IMR-90 (cell line): ENCODE data around the gene RASSF9. TPM values are rescaled to one million over a fixed set of nuclear protein-coding genes. Genes with fewer than 3 reads are reported as not detected.

Experiments used
- ATAC-seq: fragments of 200-7000 bp; cut with Tn5 transposase; 2 replicates; pipeline ENCODE4 v1.9.1; 2020; ENCODE audit warnings: low read depth, mild to moderate bottlenecking, moderate library complexity
- BruUV-seq: library from RNA; stranded (reverse); fragments of 400-500 nt; replicated peaks from 2 replicates; lab custom pipeline; 2021; lab: Mats Ljungman, UMichigan
- CTCF ChIA-PET: fragments of 300-600 bp; formaldehyde crosslinking; extraction: SDS; loops from one replicate; lab custom pipeline; 2021; ENCODE audit warnings: antibody characterized with exemption; lab: Yijun Ruan, JAX
- POLR2A ChIA-PET: fragments of 300-600 bp; sonication (Branson Sonifier 250); formaldehyde crosslinking; loops from one replicate; lab custom pipeline; 2022; ENCODE audit warnings: antibody characterized with exemption; ENCODE audit not compliant: unreplicated experiment; lab: Charles Lee
- DNase-seq: peaks from one replicate; pipeline ENCODE4 v3.0.0; 2013
- H2AFZ ChIP-seq: replicated peaks from 2 replicates; pipeline ENCODE3; 2013; ENCODE audit warnings: low read length, mild to moderate bottlenecking; ENCODE audit not compliant: poor library complexity
- H2AK5ac ChIP-seq: 2 replicates; pipeline ENCODE4 v1.6.1; 2013; ENCODE audit warnings: low read depth, low read length, inconsistent platforms
- H2AK9ac ChIP-seq: replicated peaks from 2 replicates; pipeline ENCODE3; 2013; ENCODE audit warnings: mild to moderate bottlenecking, low read depth, low read length, moderate library complexity; ENCODE audit not compliant: poor library complexity
- H2BK120ac ChIP-seq: 2 replicates; pipeline ENCODE4 v1.6.1; 2013; ENCODE audit warnings: low read depth, low read length, inconsistent platforms
- H2BK15ac ChIP-seq: 3 replicates; pipeline ENCODE4 v1.6.1; 2013; ENCODE audit warnings: low read depth, low read length, inconsistent platforms
- H2BK20ac ChIP-seq: 2 replicates; pipeline ENCODE4 v1.6.1; 2013; ENCODE audit warnings: low read depth, mild to moderate bottlenecking, inconsistent platforms, low read length, moderate library complexity
- H2BK5ac ChIP-seq: 2 replicates; pipeline ENCODE4 v1.6.1; 2013; ENCODE audit warnings: mild to moderate bottlenecking, low read depth, low read length, inconsistent platforms; ENCODE audit not compliant: poor library complexity, severe bottlenecking
- H3K14ac ChIP-seq: replicated peaks from 2 replicates; pipeline ENCODE4 v1.6.1; 2013; ENCODE audit warnings: low read depth, low read length, inconsistent platforms
- H3K18ac ChIP-seq: 2 replicates; pipeline ENCODE4 v1.6.1; 2013; ENCODE audit warnings: low read depth, low read length, control low read depth
- H3K23ac ChIP-seq: 2 replicates; pipeline ENCODE4 v1.6.1; 2013; ENCODE audit warnings: low read depth, low read length, inconsistent platforms
- H3K27ac ChIP-seq: 2 replicates; pipeline ENCODE4 v1.5.1; 2013; ENCODE audit warnings: mild to moderate bottlenecking, control low read depth, low read length; ENCODE audit not compliant: insufficient read depth
- H3K27me3 ChIP-seq: 2 replicates; pipeline ENCODE4 v1.6.1; 2013; ENCODE audit warnings: low read length; ENCODE audit not compliant: control insufficient read depth, insufficient read depth
- H3K36me3 ChIP-seq: 2 replicates; pipeline ENCODE4 v1.6.1; 2013; ENCODE audit warnings: low read length, mixed read lengths; ENCODE audit not compliant: control insufficient read depth, insufficient read depth
- H3K4ac ChIP-seq: 2 replicates; pipeline ENCODE4 v1.6.1; 2013; ENCODE audit warnings: low read depth, low read length, inconsistent platforms
- H3K4me1 ChIP-seq: 2 replicates; pipeline ENCODE4 v1.6.1; 2013; ENCODE audit warnings: low read length, mixed read lengths; ENCODE audit not compliant: control insufficient read depth, insufficient read depth
- H3K4me2 ChIP-seq: 2 replicates; pipeline ENCODE4 v1.6.1; 2013; ENCODE audit warnings: low read depth, mild to moderate bottlenecking, control low read depth, low read length, moderate library complexity
- H3K4me3 ChIP-seq: 2 replicates; pipeline ENCODE4 v1.5.1; 2013; ENCODE audit warnings: low read depth, mild to moderate bottlenecking, control low read depth, low read length, moderate library complexity; ENCODE audit not compliant: insufficient read depth
- H3K56ac ChIP-seq: 2 replicates; pipeline ENCODE4 v1.6.1; 2013; ENCODE audit warnings: low read length, inconsistent platforms; ENCODE audit not compliant: insufficient read depth; ENCODE audit errors: extremely low read depth
- H3K79me1 ChIP-seq, 2 experiments: 2 replicates each; pipeline ENCODE4 v1.6.1; 2013; ENCODE audit warnings: low read length in 2 of 2, inconsistent platforms in 1 of 2, low read depth in 1 of 2
- H3K9ac ChIP-seq: 2 replicates; pipeline ENCODE4 v1.6.1; 2013; ENCODE audit warnings: low read depth, low read length, control low read depth
- H3K9me1 ChIP-seq: 2 replicates; pipeline ENCODE4 v1.6.1; 2013; ENCODE audit warnings: low read length, inconsistent platforms; ENCODE audit not compliant: insufficient read depth
- H3K9me3 ChIP-seq: 2 replicates; pipeline ENCODE4 v1.6.1; 2013; ENCODE audit warnings: low read length; ENCODE audit not compliant: control insufficient read depth, insufficient read depth
- H4K20me1 ChIP-seq: 2 replicates; pipeline ENCODE4 v1.6.1; 2013; ENCODE audit warnings: low read length, inconsistent platforms; ENCODE audit not compliant: insufficient read depth
- H4K5ac ChIP-seq: 2 replicates; pipeline ENCODE4 v1.6.1; 2013; ENCODE audit warnings: mild to moderate bottlenecking, low read depth, low read length, control low read depth
- H4K8ac ChIP-seq, 2 experiments: 2 replicates each; pipeline ENCODE4 v1.6.1; 2013; ENCODE audit warnings: low read depth in 2 of 2, low read length in 2 of 2, control low read depth in 1 of 2, inconsistent platforms in 1 of 2
- H4K91ac ChIP-seq: 2 replicates; pipeline ENCODE4 v1.6.1; 2013; ENCODE audit warnings: low read depth, low read length, inconsistent platforms; ENCODE audit not compliant: insufficient read depth
- BHLHE40 ChIP-seq: fragments of 150-350 bp; IDR thresholded peaks from 2 replicates; pipeline ENCODE4 v1.6.1; 2016; ENCODE audit warnings: mild to moderate bottlenecking, low read depth, low read length
- NFE2L2 ChIP-seq: fragments of 150-350 bp; IDR thresholded peaks from 2 replicates; pipeline ENCODE4 v1.6.1; 2016; ENCODE audit warnings: low read depth, mild to moderate bottlenecking, low read length
- WGBS, 2 experiments: methylation state at CpG; one replicate each; pipeline versions ENCODE4 v1.1.5 to v1.1.7; 2013; ENCODE audit warnings: missing lambda C conversion rate in 2 of 2; ENCODE audit not compliant: insufficient read length in 1 of 2; ENCODE audit errors: extremely low coverage in 2 of 2; 5-methylcytosine and 5-hydroxymethylcytosine counted together
- dilution Hi-C: fragments of 300-500 bp; cut with HindIII; formaldehyde crosslinking; loops from one replicate; pipeline ENCODE4 v1.14.3; 2018; ENCODE audit warnings: low sequenced_read_pairs; ENCODE audit not compliant: unreplicated experiment
- in situ Hi-C: fragments of 300-500 bp; cut with MboI; formaldehyde crosslinking; loops from 3 replicates; pipeline ENCODE4 v1.14.3; 2019; ENCODE audit warnings: low sequenced_read_pairs, inconsistent platforms, mixed read lengths
- intact Hi-C: fragments of 100-400 bp; cut with micrococcal nuclease; formaldehyde crosslinking; loops from 2 replicates; pipeline ENCODE4 v1.10.0; 2022
- polyA plus RNA-seq, 3 experiments: library from polyadenylated mRNA; depleted of rRNA; stranded (reverse); fragments of >200 nt; gene quantifications; 2 replicates each; pipeline ENCODE4 v1.2.3, GENCODE V29; 2012; ENCODE audit warnings: low replicate concordance in 1 of 3
- total RNA-seq: library from RNA; depleted of rRNA; stranded (reverse); fragments of >200 nt; gene quantifications from 2 replicates; pipeline ENCODE4 v1.2.3, GENCODE V29; 2012

Gene RASSF9
- total and polyA plus RNA-seq, 2 of the 4 experiments (the other 2 are of a cell fraction): 0.09 to 0.18 TPM

DNA sequence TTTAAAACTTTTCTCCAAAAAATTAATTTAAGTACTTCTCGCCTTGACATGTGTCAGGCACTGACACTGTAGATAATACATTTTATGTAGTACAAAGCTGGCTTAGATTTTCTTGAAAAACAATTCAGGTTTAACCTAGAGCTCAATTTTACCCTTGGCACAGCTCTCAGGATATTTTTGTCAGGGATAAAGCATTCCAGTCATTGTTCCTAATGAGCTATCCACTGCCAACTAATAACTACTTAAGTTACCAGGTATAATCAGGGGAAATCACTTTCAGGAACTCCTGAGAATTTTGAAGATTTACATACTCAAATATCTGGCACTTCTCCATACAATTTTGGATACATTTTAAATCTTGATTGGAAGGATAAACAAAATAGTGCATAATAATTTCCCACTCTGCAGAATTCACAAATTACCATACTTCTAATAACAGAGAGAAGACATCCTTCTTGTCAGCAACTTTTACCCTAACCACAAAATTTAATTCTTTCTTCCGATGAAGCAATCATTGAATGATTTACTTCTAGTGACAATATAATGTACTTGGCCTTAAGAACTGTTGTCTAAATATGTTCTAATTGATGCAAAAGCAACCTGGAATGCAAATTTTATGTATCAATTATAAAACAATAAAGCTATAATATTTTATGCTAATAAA, 4.8 kb downstream of the RASSF9 start:
- H4K8ac ChIP-seq: no peak overlapping the region
- H3K27ac ChIP-seq: no peak overlapping the region
- TF ChIP-seq BHLHE40: no peak
- TF ChIP-seq NFE2L2: no peak
- H3K4me2 ChIP-seq: no peak overlapping the region
- no CpG with 5 or more reads among the region's 2 CpGs for WGBS, 2 experiments
- no peak overlapping the region for H3K14ac ChIP-seq
- no peaks in the 10 kb centered on the region for H3K36me3 ChIP-seq
- dilution Hi-C loops (no loop called here), intact Hi-C loops (no loop called here), in situ Hi-C loops (no loop called here)
- BruUV-seq: no TSS peak
- H2BK120ac ChIP-seq: no peak overlapping the region
- H3K27me3 ChIP-seq: no peaks in the 10 kb centered on the region
- H3K9me1 ChIP-seq: no peaks in the 10 kb centered on the region
- H3K18ac ChIP-seq: no peak overlapping the region
- no peak overlapping the region for H2BK20ac ChIP-seq
- no peaks in the 10 kb centered on the region for H4K20me1 ChIP-seq
- H3K9ac ChIP-seq: no peak overlapping the region
- no peaks in the 10 kb centered on the region for H3K4me1 ChIP-seq
- H4K91ac ChIP-seq: no peak overlapping the region
- no peak overlapping the region for H3K23ac ChIP-seq
- ATAC-seq: no peak
- no peak overlapping the region for H3K4ac ChIP-seq
- no peaks in the 10 kb centered on the region for H3K79me1 ChIP-seq
- H2AK5ac ChIP-seq: no peak overlapping the region
- H3K9me3 ChIP-seq: no peaks in the 10 kb centered on the region
- no peak for DNase-seq
- no peak overlapping the region for H3K4me3 ChIP-seq
- no peak overlapping the region for H2AFZ ChIP-seq
- H2BK5ac ChIP-seq: no peak overlapping the region
- CTCF ChIA-PET: no interaction called here
- POLR2A ChIA-PET: no interaction called here
- H4K5ac ChIP-seq: no peak overlapping the region
- no peak overlapping the region for H2AK9ac ChIP-seq
- H3K56ac ChIP-seq: no peak overlapping the region
- no peak overlapping the region for H2BK15ac ChIP-seq
